Astrocyte (in vitro differentiated cells and primary cell): ENCODE data around the gene EMC7. TPM values are rescaled to one million over a fixed set of nuclear protein-coding genes. Genes with fewer than 3 reads are reported as not detected.

Experiments
- DNase-seq: peaks from one replicate; pipeline ENCODE4 v3.0.0-alpha.2; 2010; ENCODE audit warnings: low read depth
- FAIRE-seq: peaks from 2 replicates; lab custom pipeline; 2011; peaks lifted over from hg19 to GRCh38; lab: Jason Lieb, UNC
- H2AFZ ChIP-seq: 2 replicates; pipeline ENCODE4 v1.6.0; 2012; ENCODE audit warnings: low read depth, low read length, inconsistent platforms
- H3K27ac ChIP-seq: 2 replicates; pipeline ENCODE4 v1.5.1; 2011; ENCODE audit warnings: low read depth, low read length, inconsistent platforms
- H3K27me3 ChIP-seq: 2 replicates; pipeline ENCODE4 v1.6.0; 2011; ENCODE audit warnings: low read length, inconsistent platforms; ENCODE audit not compliant: insufficient read depth
- H3K36me3 ChIP-seq: 2 replicates; pipeline ENCODE4 v1.5.1; 2011; ENCODE audit warnings: low read length, inconsistent platforms; ENCODE audit not compliant: insufficient read depth
- H3K4me1 ChIP-seq: 2 replicates; pipeline ENCODE4 v1.5.1; 2011; ENCODE audit warnings: low read length, inconsistent platforms; ENCODE audit not compliant: insufficient read depth
- H3K4me2 ChIP-seq: 2 replicates; pipeline ENCODE4 v1.6.0; 2012; ENCODE audit warnings: low read length, inconsistent platforms
- H3K4me3 ChIP-seq: 2 replicates; pipeline ENCODE4 v1.5.1; 2011; ENCODE audit warnings: low read depth, mild to moderate bottlenecking, low read length, inconsistent platforms; ENCODE audit not compliant: insufficient read depth
- H3K79me2 ChIP-seq: 2 replicates; pipeline ENCODE4 v1.6.0; 2012; ENCODE audit warnings: mild to moderate bottlenecking, low read length, inconsistent platforms; ENCODE audit not compliant: insufficient read depth
- H3K9ac ChIP-seq: 2 replicates; pipeline ENCODE4 v1.6.0; 2012; ENCODE audit warnings: mild to moderate bottlenecking, low read length, inconsistent platforms
- H3K9me3 ChIP-seq: 2 replicates; pipeline ENCODE4 v1.5.1; 2012; ENCODE audit warnings: low read depth, mild to moderate bottlenecking, low read length, inconsistent platforms; ENCODE audit not compliant: insufficient read depth
- H4K20me1 ChIP-seq: 2 replicates; pipeline ENCODE4 v1.6.0; 2012; ENCODE audit warnings: low read length, inconsistent platforms; ENCODE audit not compliant: insufficient read depth
- H3K27ac Mint-ChIP-seq: one replicate; pipeline ENCODE4 v1.8.0; 2021; ENCODE audit warnings: mild to moderate bottlenecking, mixed read lengths; ENCODE audit not compliant: unreplicated experiment
- H3K27me3 Mint-ChIP-seq: one replicate; pipeline ENCODE4 v1.8.0; 2021; ENCODE audit warnings: low read depth, mixed read lengths; ENCODE audit not compliant: unreplicated experiment
- H3K36me3 Mint-ChIP-seq: one replicate; pipeline ENCODE4 v1.8.0; 2021; ENCODE audit warnings: low read depth, mixed read lengths; ENCODE audit not compliant: unreplicated experiment
- H3K4me1 Mint-ChIP-seq: one replicate; pipeline ENCODE4 v1.8.0; 2021; ENCODE audit warnings: low read depth, mixed read lengths; ENCODE audit not compliant: unreplicated experiment
- H3K4me3 Mint-ChIP-seq: one replicate; pipeline ENCODE4 v1.8.0; 2021; ENCODE audit warnings: mild to moderate bottlenecking, moderate library complexity, mixed read lengths; ENCODE audit not compliant: unreplicated experiment
- H3K9me3 Mint-ChIP-seq: one replicate; pipeline ENCODE4 v1.8.0; 2021; ENCODE audit warnings: mild to moderate bottlenecking, mixed read lengths; ENCODE audit not compliant: unreplicated experiment
- EZH2 ChIP-seq: IDR thresholded peaks from 2 replicates; pipeline ENCODE4 v1.6.1; 2012; ENCODE audit warnings: mild to moderate bottlenecking, low read length, inconsistent platforms; ENCODE audit not compliant: insufficient read depth
- total RNA-seq: library from RNA; stranded (reverse); gene quantifications from 2 replicates; pipeline ENCODE4 v1.2.1, GENCODE V29; 2021
- TF ChIP-seq, protein P1 (sequence below): IDR thresholded peaks from 2 replicates; pipeline ENCODE4 v1.5.1; 2011; ENCODE audit warnings: low read depth, mild to moderate bottlenecking, inconsistent platforms, low read length, moderate library complexity; ENCODE audit not compliant: insufficient read depth

The EMC7 gene
- total RNA-seq, 1 donor from 2014 or later: 120 TPM

DNA sequence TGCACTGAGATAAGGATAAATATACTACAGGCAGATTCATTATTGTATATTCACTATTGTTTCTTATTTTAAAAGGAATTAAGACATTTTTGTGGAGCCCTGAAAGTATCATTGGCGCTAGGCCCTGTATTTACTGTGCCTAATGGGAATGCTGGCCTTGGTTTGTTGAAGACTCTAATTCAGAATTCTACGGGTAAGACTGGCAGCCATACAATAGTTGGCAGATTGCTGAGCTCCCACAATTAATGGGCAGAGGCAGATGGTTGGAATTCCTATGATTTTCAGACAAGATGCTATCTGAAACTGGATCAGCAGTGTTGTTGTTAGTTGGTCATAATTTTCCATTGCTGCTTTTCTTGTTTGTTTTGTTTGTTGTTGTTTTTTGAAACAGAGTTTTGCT is 15.0 kb upstream of the EMC7 start:
- FAIRE-seq (no peak), DNase-seq (peak; percentile 8)
- H3K9me3 ChIP-seq: no peaks in the 10 kb centered on the region
- Mint-ChIP-seq H3K4me3 (no peak overlapping the region), H3K36me3 (peaks cover 2% of the 10 kb centered on the region), H3K27me3 (no peaks in the 10 kb centered on the region), H3K9me3 (no peaks in the 10 kb centered on the region), H3K4me1 (no peaks in the 10 kb centered on the region), H3K27ac (no peak overlapping the region)
- H3K4me3 ChIP-seq: no peak overlapping the region
- no peaks in the 10 kb centered on the region for H3K79me2 ChIP-seq
- TF ChIP-seq, protein P1, sequence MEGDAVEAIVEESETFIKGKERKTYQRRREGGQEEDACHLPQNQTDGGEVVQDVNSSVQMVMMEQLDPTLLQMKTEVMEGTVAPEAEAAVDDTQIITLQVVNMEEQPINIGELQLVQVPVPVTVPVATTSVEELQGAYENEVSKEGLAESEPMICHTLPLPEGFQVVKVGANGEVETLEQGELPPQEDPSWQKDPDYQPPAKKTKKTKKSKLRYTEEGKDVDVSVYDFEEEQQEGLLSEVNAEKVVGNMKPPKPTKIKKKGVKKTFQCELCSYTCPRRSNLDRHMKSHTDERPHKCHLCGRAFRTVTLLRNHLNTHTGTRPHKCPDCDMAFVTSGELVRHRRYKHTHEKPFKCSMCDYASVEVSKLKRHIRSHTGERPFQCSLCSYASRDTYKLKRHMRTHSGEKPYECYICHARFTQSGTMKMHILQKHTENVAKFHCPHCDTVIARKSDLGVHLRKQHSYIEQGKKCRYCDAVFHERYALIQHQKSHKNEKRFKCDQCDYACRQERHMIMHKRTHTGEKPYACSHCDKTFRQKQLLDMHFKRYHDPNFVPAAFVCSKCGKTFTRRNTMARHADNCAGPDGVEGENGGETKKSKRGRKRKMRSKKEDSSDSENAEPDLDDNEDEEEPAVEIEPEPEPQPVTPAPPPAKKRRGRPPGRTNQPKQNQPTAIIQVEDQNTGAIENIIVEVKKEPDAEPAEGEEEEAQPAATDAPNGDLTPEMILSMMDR: no peak
- TF ChIP-seq EZH2: no peak
- no peaks in the 10 kb centered on the region for H3K36me3 ChIP-seq
- H3K4me2 ChIP-seq: no peak overlapping the region
- no peak overlapping the region for H2AFZ ChIP-seq
- no peaks in the 10 kb centered on the region for H3K27me3 ChIP-seq
- H3K27ac ChIP-seq: no peak overlapping the region
- no peaks in the 10 kb centered on the region for H4K20me1 ChIP-seq
- H3K9ac ChIP-seq: no peak overlapping the region
- no peaks in the 10 kb centered on the region for H3K4me1 ChIP-seq

DNA sequence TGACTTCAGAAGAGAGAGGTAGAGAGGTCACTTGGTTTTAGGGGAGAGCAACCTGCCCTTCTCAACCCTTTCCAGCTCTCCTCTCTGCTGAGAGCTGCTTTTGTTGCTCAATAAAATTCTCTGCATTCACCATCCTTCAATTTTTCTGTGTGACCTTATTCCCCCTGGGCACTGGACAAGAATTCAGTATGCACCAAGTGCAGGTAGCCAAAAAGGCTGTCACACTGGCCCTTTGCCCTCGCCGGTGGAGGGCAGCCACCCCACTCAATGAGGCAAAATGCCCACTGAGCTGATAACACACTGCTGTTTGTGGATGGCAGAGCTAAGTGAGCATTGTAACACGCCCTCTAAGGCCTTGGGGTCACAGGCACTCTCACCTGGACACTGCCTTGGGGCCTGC is 13.1 kb upstream of the EMC7 start:
- Mint-ChIP-seq H3K4me1 (no peaks in the 10 kb centered on the region), H3K36me3 (peaks cover 2% of the 10 kb centered on the region), H3K4me3 (no peak overlapping the region), H3K27me3 (no peaks in the 10 kb centered on the region), H3K27ac (no peak overlapping the region), H3K9me3 (no peaks in the 10 kb centered on the region)
- Histone ChIP-seq H2AFZ (no peak overlapping the region), H3K27me3 (no peaks in the 10 kb centered on the region), H3K4me2 (no peak overlapping the region), H3K79me2 (no peaks in the 10 kb centered on the region), H3K4me3 (no peak overlapping the region), H3K27ac (no peak overlapping the region), H3K9me3 (no peaks in the 10 kb centered on the region), H3K4me1 (no peaks in the 10 kb centered on the region), H3K9ac (no peak overlapping the region), H4K20me1 (no peaks in the 10 kb centered on the region), H3K36me3 (no peaks in the 10 kb centered on the region)
- TF ChIP-seq EZH2: no peak
- TF ChIP-seq, protein P1: no peak
- FAIRE-seq (no peak), DNase-seq (no peak)

DNA sequence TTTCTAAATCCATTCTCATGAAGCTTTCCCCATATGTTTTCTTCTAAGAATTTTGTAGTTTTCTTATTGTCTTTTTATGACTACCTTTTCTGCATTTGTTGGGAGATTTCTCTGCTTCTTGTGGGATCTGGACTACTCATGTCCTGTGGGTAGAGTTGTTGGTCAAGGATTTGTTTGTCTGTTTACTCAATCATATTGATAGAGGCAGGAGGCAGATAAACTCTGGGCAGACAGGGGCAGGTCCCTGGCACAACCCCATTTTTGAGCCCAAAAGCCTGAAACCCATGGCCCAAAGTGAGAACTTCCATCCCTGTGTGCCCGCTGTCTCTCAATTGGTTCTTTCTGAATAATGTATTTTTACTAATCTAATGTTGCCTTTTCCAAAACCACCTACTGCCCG is 12.6 kb upstream of the EMC7 start:
- FAIRE-seq (no peak), DNase-seq (no peak)
- Mint-ChIP-seq H3K27ac (no peak overlapping the region), H3K4me3 (no peak overlapping the region), H3K36me3 (peaks cover 2% of the 10 kb centered on the region), H3K4me1 (no peaks in the 10 kb centered on the region), H3K9me3 (no peaks in the 10 kb centered on the region), H3K27me3 (no peaks in the 10 kb centered on the region)
- H3K4me2 ChIP-seq: no peak overlapping the region
- no peaks in the 10 kb centered on the region for H3K27me3 ChIP-seq
- TF ChIP-seq, protein P1: no peak
- no peak for TF ChIP-seq EZH2
- no peaks in the 10 kb centered on the region for H3K36me3 ChIP-seq
- no peaks in the 10 kb centered on the region for H3K79me2 ChIP-seq
- no peaks in the 10 kb centered on the region for H3K9me3 ChIP-seq
- H2AFZ ChIP-seq: no peak overlapping the region
- H3K27ac ChIP-seq: no peak overlapping the region
- H3K9ac ChIP-seq: no peak overlapping the region
- no peaks in the 10 kb centered on the region for H3K4me1 ChIP-seq
- H3K4me3 ChIP-seq: no peak overlapping the region
- no peaks in the 10 kb centered on the region for H4K20me1 ChIP-seq
